ENCODE data around the gene GAL. TPM values are rescaled to one million over a fixed set of nuclear protein-coding genes. Genes with fewer than 3 reads are reported as not detected.

GAL gene
- total RNA-seq, 2 donors from 2014 or later, result not detected

- Histone ChIP-seq H3K27ac (no peak overlapping the region), H3K4me1 (peaks cover 0 to 7% of the 10 kb centered on the region in 2 donors), H3K27me3 (no peaks in the 10 kb centered on the region), H3K9me3 (peaks cover 0 to 13% of the 10 kb centered on the region in 2 donors), H3K36me3 (no peaks in the 10 kb centered on the region), H3K4me3 (no peak overlapping the region)
- TF ChIP-seq CTCF (IDR thresholded peaks at IDR 0.05), result no peak
- no peak for DNase-seq (ENCODE audit: low spot score)
Measured at GRCh38 chr11:68658097-68658496, 26.2 kb upstream of the GAL start.

- peaks cover 0 to 7% of the 10 kb centered on the region in 2 donors for H3K4me1 ChIP-seq
- no peak overlapping the region for H3K27ac ChIP-seq
- no peak overlapping the region for H3K4me3 ChIP-seq
- no peak for DNase-seq (ENCODE audit: low spot score)
- H3K9me3 ChIP-seq, result peaks cover 0 to 13% of the 10 kb centered on the region in 2 donors
- H3K36me3 ChIP-seq, result no peaks in the 10 kb centered on the region
- H3K27me3 ChIP-seq, result no peaks in the 10 kb centered on the region
- TF ChIP-seq CTCF (IDR thresholded peaks at IDR 0.05), result no peak
Measured at GRCh38 chr11:68658661-68659060, 25.7 kb upstream of the GAL start.

- Histone ChIP-seq H3K4me3 (no peak overlapping the region), H3K36me3 (no peaks in the 10 kb centered on the region), H3K9me3 (peaks cover 0 to 13% of the 10 kb centered on the region in 2 donors), H3K4me1 (peaks cover 0 to 7% of the 10 kb centered on the region in 2 donors), H3K27me3 (no peaks in the 10 kb centered on the region), H3K27ac (no peak overlapping the region)
- no peak for TF ChIP-seq CTCF (IDR thresholded peaks at IDR 0.05)
- peak; percentile 76 for DNase-seq (ENCODE audit: low spot score)
Measured at GRCh38 chr11:68659158-68659921, 25.0 kb upstream of the GAL start.

GRCh38 chr11:68660066-68660810 is 24.1 kb upstream of the GAL start:
- Histone ChIP-seq H3K36me3 (no peaks in the 10 kb centered on the region), H3K9me3 (peaks cover 0 to 4% of the 10 kb centered on the region in 2 donors), H3K4me1 (peaks cover 0 to 7% of the 10 kb centered on the region in 2 donors), H3K27me3 (no peaks in the 10 kb centered on the region), H3K4me3 (no peak overlapping the region), H3K27ac (no peak overlapping the region)
- no peak for TF ChIP-seq CTCF (IDR thresholded peaks at IDR 0.05)
- DNase-seq (ENCODE audit: low spot score), result no peak

- H3K4me1 ChIP-seq, result peaks cover 0 to 7% of the 10 kb centered on the region in 2 donors
- no peak for DNase-seq (ENCODE audit: low spot score)
Measured at GRCh38 chr11:68661014-68661413, 23.3 kb upstream of the GAL start.

More at GRCh38 chr11:68661014-68661413, 23.3 kb upstream of the GAL start:
- TF ChIP-seq CTCF (IDR thresholded peaks at IDR 0.05), result no peak
- no peaks in the 10 kb centered on the region for H3K9me3 ChIP-seq
- no peak overlapping the region for H3K4me3 ChIP-seq
- H3K27me3 ChIP-seq, result no peaks in the 10 kb centered on the region
- no peak overlapping the region for H3K27ac ChIP-seq
- H3K36me3 ChIP-seq, result no peaks in the 10 kb centered on the region

Data from right atrium auricular region (tissue), 2 donors.